ENCODE data around the gene APOL1. TPM values are rescaled to one million over a fixed set of nuclear protein-coding genes. Genes with fewer than 3 reads are reported as not detected.
"Not testable (repeated sequence)": the region's sequence is repeated elsewhere in the genome, so short reads cannot be mapped to it uniquely, and the experiment has no call there.

The APOL1 gene
- total and polyA plus RNA-seq, 4 donors, result 7.7 to 129 (median 59.5) TPM

DNA sequence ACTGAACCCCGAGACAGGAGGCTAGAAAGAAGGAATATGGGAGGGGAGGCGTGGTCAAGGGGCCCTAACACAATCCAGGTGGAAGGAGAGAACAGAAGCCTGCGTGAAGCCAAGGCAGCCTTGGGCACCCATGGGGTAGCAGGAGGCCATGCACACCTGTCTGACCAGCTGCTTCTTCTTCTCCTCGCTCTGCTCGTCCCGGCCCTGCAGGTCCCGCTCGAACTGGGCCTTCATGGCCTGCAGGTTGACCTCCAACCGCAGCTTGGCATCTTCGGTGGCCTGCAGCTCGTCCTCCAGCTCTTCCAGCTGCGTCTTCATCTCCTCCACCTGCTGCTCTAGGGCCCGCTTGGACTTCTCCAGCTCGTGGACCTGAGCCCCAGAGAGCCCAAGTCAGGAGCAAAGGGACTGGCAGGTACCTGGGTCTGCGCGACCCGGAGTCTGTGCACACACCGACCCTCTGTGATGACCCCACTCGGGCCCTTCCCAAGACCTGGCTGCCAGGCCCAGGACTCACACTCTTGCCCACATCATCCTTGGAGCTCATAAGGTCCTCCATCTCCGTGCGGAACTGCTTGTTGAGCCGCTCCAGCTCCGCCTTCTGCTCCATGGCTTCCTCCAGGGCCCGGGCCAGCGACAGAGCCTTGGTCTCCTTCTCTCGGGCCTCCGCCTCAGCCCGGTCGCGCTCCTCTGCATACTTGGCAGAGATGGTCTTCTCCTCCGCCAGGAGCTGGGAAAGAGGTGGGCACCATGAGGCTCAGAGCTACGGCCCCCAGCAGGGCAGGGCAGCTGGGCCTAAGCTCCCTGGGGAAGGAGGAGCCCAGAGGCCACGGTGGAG is 35.9 kb downstream of the APOL1 start:
- H3K9ac ChIP-seq (ENCODE audit: low read depth in 1 of 2, low read length in 2 of 2), result no peak overlapping the region
- peaks cover 34 to 68% (median 55%) of the 10 kb centered on the region in 4 donors for H3K36me3 ChIP-seq (ENCODE audit: control insufficient read depth in 4 of 4, insufficient read depth in 3 of 4, low read depth in 1 of 4, low read length in 3 of 4)
- DNase-seq (ENCODE audit: low spot score), result no peak
- TF ChIP-seq RAD21 (IDR thresholded peaks at IDR 0.05), result no peak
- TF ChIP-seq CTCF (IDR thresholded peaks at IDR 0.05; ENCODE audit: low read depth, low read length, missing input control), result no peak
- TF ChIP-seq RXRA (IDR thresholded peaks at IDR 0.05), result no peak
- TF ChIP-seq HNF4G (IDR thresholded peaks at IDR 0.05), result no peak
- no peak for TF ChIP-seq EGR1 (IDR thresholded peaks at IDR 0.05; ENCODE audit: low read depth in 2 of 2)
- no peaks in the 10 kb centered on the region for H3K9me3 ChIP-seq (ENCODE audit: control insufficient read depth in 4 of 4, low read length in 3 of 4)
- H3K27me3 ChIP-seq (ENCODE audit: control insufficient read depth in 4 of 4, insufficient read depth in 4 of 4, low read length in 3 of 4), result no peaks in the 10 kb centered on the region
- WGBS, result 95% methylated on average over 33 of the region's 33 CpGs
- H3K4me3 ChIP-seq (ENCODE audit: low read depth in 1 of 3, low read length in 3 of 3), result no peak overlapping the region
- no peak overlapping the region for H3K27ac ChIP-seq (ENCODE audit: low read depth in 1 of 2, low read length in 2 of 2)
- H3K4me1 ChIP-seq (ENCODE audit: control insufficient read depth in 4 of 4, insufficient read depth in 4 of 4, low read length in 3 of 4), result peaks cover 7 to 23% (median 16%) of the 10 kb centered on the region in 4 donors

- Histone ChIP-seq H3K27ac (ENCODE audit: low read depth in 1 of 2, low read length in 2 of 2) (no peak overlapping the region), H3K9ac (ENCODE audit: low read depth in 1 of 2, low read length in 2 of 2) (no peak overlapping the region), H3K4me1 (ENCODE audit: control insufficient read depth in 4 of 4, insufficient read depth in 4 of 4, low read length in 3 of 4) (peaks cover 7 to 23% (median 16%) of the 10 kb centered on the region in 4 donors), H3K36me3 (ENCODE audit: control insufficient read depth in 4 of 4, insufficient read depth in 3 of 4, low read depth in 1 of 4, low read length in 3 of 4) (peaks cover 41 to 69% (median 56%) of the 10 kb centered on the region in 4 donors), H3K4me3 (ENCODE audit: low read depth in 1 of 3, low read length in 3 of 3) (no peak overlapping the region), H3K9me3 (ENCODE audit: control insufficient read depth in 4 of 4, low read length in 3 of 4) (no peaks in the 10 kb centered on the region), H3K27me3 (ENCODE audit: control insufficient read depth in 4 of 4, insufficient read depth in 4 of 4, low read length in 3 of 4) (no peaks in the 10 kb centered on the region)
- WGBS, result 85% methylated on average over 7 of the region's 7 CpGs
- no peak for DNase-seq (ENCODE audit: low spot score)
- no peak for TF ChIP-seq SP1 (IDR thresholded peaks at IDR 0.05)
- no peak for TF ChIP-seq HNF4G (IDR thresholded peaks at IDR 0.05)
- TF ChIP-seq EGR1 (IDR thresholded peaks at IDR 0.05; ENCODE audit: low read depth in 2 of 2), result no peak
- TF ChIP-seq, protein P1, sequence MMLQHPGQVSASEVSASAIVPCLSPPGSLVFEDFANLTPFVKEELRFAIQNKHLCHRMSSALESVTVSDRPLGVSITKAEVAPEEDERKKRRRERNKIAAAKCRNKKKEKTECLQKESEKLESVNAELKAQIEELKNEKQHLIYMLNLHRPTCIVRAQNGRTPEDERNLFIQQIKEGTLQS (IDR thresholded peaks at IDR 0.05), result no peak
- TF ChIP-seq RAD21 (IDR thresholded peaks at IDR 0.05), result no peak
- no peak for TF ChIP-seq FOXA2 (IDR thresholded peaks at IDR 0.05)
- TF ChIP-seq, protein P2, sequence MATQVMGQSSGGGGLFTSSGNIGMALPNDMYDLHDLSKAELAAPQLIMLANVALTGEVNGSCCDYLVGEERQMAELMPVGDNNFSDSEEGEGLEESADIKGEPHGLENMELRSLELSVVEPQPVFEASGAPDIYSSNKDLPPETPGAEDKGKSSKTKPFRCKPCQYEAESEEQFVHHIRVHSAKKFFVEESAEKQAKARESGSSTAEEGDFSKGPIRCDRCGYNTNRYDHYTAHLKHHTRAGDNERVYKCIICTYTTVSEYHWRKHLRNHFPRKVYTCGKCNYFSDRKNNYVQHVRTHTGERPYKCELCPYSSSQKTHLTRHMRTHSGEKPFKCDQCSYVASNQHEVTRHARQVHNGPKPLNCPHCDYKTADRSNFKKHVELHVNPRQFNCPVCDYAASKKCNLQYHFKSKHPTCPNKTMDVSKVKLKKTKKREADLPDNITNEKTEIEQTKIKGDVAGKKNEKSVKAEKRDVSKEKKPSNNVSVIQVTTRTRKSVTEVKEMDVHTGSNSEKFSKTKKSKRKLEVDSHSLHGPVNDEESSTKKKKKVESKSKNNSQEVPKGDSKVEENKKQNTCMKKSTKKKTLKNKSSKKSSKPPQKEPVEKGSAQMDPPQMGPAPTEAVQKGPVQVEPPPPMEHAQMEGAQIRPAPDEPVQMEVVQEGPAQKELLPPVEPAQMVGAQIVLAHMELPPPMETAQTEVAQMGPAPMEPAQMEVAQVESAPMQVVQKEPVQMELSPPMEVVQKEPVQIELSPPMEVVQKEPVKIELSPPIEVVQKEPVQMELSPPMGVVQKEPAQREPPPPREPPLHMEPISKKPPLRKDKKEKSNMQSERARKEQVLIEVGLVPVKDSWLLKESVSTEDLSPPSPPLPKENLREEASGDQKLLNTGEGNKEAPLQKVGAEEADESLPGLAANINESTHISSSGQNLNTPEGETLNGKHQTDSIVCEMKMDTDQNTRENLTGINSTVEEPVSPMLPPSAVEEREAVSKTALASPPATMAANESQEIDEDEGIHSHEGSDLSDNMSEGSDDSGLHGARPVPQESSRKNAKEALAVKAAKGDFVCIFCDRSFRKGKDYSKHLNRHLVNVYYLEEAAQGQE (IDR thresholded peaks at IDR 0.05), result no peak
- no peak for TF ChIP-seq RXRA (IDR thresholded peaks at IDR 0.05)
- TF ChIP-seq, protein P3, sequence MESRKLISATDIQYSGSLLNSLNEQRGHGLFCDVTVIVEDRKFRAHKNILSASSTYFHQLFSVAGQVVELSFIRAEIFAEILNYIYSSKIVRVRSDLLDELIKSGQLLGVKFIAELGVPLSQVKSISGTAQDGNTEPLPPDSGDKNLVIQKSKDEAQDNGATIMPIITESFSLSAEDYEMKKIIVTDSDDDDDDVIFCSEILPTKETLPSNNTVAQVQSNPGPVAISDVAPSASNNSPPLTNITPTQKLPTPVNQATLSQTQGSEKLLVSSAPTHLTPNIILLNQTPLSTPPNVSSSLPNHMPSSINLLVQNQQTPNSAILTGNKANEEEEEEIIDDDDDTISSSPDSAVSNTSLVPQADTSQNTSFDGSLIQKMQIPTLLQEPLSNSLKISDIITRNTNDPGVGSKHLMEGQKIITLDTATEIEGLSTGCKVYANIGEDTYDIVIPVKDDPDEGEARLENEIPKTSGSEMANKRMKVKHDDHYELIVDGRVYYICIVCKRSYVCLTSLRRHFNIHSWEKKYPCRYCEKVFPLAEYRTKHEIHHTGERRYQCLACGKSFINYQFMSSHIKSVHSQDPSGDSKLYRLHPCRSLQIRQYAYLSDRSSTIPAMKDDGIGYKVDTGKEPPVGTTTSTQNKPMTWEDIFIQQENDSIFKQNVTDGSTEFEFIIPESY (IDR thresholded peaks at IDR 0.05), result no peak
- TF ChIP-seq FOXA1 (IDR thresholded peaks at IDR 0.05), result no peak
- TF ChIP-seq YY1 (IDR thresholded peaks at IDR 0.05), result no peak
- TF ChIP-seq HNF4A (conservative IDR thresholded peaks at IDR 0.05), result no peak
- TF ChIP-seq JUND (IDR thresholded peaks at IDR 0.05), result no peak
These were observed 36.5 kb downstream of the APOL1 start for GRCh38 chr22:36289406-36289870.

- DNase-seq (ENCODE audit: low spot score); H3K27me3 ChIP-seq (ENCODE audit: control insufficient read depth in 4 of 4, insufficient read depth in 4 of 4, low read length in 3 of 4); H3K4me3 ChIP-seq (ENCODE audit: low read depth in 1 of 3, low read length in 3 of 3); H3K9ac ChIP-seq (ENCODE audit: low read depth in 1 of 2, low read length in 2 of 2); H3K9me3 ChIP-seq (ENCODE audit: control insufficient read depth in 4 of 4, low read length in 3 of 4); H3K27ac ChIP-seq (ENCODE audit: low read depth in 1 of 2, low read length in 2 of 2): not testable (repeated sequence)
- Histone ChIP-seq H3K4me1 (ENCODE audit: control insufficient read depth in 4 of 4, insufficient read depth in 4 of 4, low read length in 3 of 4) (peaks cover 7 to 20% (median 14%) of the 10 kb centered on the region in 4 donors), H3K36me3 (ENCODE audit: control insufficient read depth in 4 of 4, insufficient read depth in 3 of 4, low read depth in 1 of 4, low read length in 3 of 4) (peaks cover 46 to 69% (median 55%) of the 10 kb centered on the region in 4 donors)
- WGBS, result 93% methylated on average over 11 of the region's 11 CpGs
These were observed 37.0 kb downstream of the APOL1 start for GRCh38 chr22:36289948-36290371.

DNA sequence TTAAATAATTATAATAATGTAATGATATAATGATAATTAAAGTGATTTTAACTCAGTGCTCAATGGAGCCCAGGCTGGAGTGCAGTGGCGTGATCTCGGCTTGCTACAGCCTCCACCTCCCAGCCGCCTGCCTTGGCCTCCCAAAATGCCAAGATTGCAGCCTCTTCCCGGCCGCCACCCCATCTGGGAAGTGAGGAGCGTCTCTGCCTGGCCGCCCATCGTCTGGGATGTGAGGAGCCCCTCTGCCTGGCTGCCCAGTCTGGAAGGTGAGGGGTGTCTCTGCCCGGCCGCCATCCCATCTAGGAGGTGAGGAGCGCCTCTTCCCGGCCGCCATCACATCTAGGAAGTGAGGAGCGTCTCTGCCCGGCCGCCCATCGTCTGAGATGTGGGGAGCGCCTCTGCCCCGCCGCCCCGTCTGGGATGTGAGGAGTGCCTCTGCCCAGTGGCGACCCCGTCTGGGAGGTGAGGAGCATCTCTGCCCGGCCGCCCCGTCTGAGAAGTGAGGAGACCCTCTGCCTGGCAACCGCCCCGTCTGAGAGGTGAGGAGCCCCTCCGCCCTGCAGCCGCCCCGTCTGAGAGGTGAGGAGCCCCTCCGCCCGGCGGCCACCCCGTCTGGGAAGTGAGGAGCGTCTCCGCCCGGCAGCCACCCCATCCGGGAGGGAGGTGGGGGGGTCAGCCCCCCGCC is 37.6 kb downstream of the APOL1 start:
- H3K27ac ChIP-seq (ENCODE audit: low read depth in 1 of 2, low read length in 2 of 2); H3K27me3 ChIP-seq (ENCODE audit: control insufficient read depth in 4 of 4, insufficient read depth in 4 of 4, low read length in 3 of 4); H3K4me3 ChIP-seq (ENCODE audit: low read depth in 1 of 3, low read length in 3 of 3); DNase-seq (ENCODE audit: low spot score); H3K9ac ChIP-seq (ENCODE audit: low read depth in 1 of 2, low read length in 2 of 2); H3K9me3 ChIP-seq (ENCODE audit: control insufficient read depth in 4 of 4, low read length in 3 of 4): not testable (repeated sequence)
- peaks cover 6 to 14% (median 8%) of the 10 kb centered on the region in 4 donors for H3K4me1 ChIP-seq (ENCODE audit: control insufficient read depth in 4 of 4, insufficient read depth in 4 of 4, low read length in 3 of 4)
- peaks cover 50 to 70% (median 55%) of the 10 kb centered on the region in 4 donors for H3K36me3 ChIP-seq (ENCODE audit: control insufficient read depth in 4 of 4, insufficient read depth in 3 of 4, low read depth in 1 of 4, low read length in 3 of 4)
- WGBS, result 96% methylated on average over 22 of the region's 40 CpGs
